MM.1S (cell line): Measurements from ENCODE around the gene PPP2R3B.

Experiments used
- DNase-seq: peaks from one replicate; pipeline ENCODE4 v3.0.0-alpha.2; 2015
- H2AFZ ChIP-seq: fragments of 300-600 bp; sonication (generic); 2 replicates; pipeline ENCODE4 v1.6.0; 2016; ENCODE audit warnings: antibody characterized with exemption, low read length
- H3F3A ChIP-seq: fragments of 300-600 bp; sonication (generic); 2 replicates; pipeline ENCODE4 v1.6.1; 2016; ENCODE audit warnings: mild to moderate bottlenecking, antibody characterized with exemption, low read length, moderate library complexity, mixed read lengths; ENCODE audit not compliant: insufficient read depth
- H3K27ac ChIP-seq: fragments of 300-600 bp; sonication (generic); 2 replicates; pipeline ENCODE4 v1.5.1; 2016; ENCODE audit warnings: mild to moderate bottlenecking, low read length
- H3K27me3 ChIP-seq: fragments of 300-600 bp; sonication (generic); replicated peaks from 2 replicates; pipeline ENCODE4 v1.6.0; 2016; ENCODE audit warnings: low read length; ENCODE audit not compliant: insufficient read depth
- H3K36me3 ChIP-seq: fragments of 300-600 bp; sonication (generic); replicated peaks from 2 replicates; pipeline ENCODE4 v1.6.1; 2016; ENCODE audit warnings: mild to moderate bottlenecking, low read length, mixed read lengths; ENCODE audit not compliant: insufficient read depth
- H3K4me1 ChIP-seq: fragments of 300-600 bp; sonication (generic); 2 replicates; pipeline ENCODE4 v1.6.1; 2016; ENCODE audit warnings: low read length, mixed read lengths
- H3K4me2 ChIP-seq: fragments of 300-600 bp; sonication (generic); 2 replicates; pipeline ENCODE4 v1.6.0; 2016; ENCODE audit warnings: low read depth, low read length
- H3K4me3 ChIP-seq: fragments of 300-600 bp; sonication (generic); 2 replicates; pipeline ENCODE4 v1.5.1; 2016; ENCODE audit warnings: low read length, mixed read lengths
- H3K79me2 ChIP-seq: fragments of 300-600 bp; sonication (generic); 2 replicates; pipeline ENCODE4 v1.6.1; 2016; ENCODE audit warnings: mixed run types, low read length, mixed read lengths
- H3K9ac ChIP-seq: fragments of 300-600 bp; sonication (generic); 2 replicates; pipeline ENCODE4 v1.6.1; 2016; ENCODE audit warnings: low read length, mixed read lengths
- H3K9me2 ChIP-seq: fragments of 300-600 bp; sonication (generic); replicated peaks from 2 replicates; pipeline ENCODE4 v1.6.1; 2016; ENCODE audit warnings: mild to moderate bottlenecking, low read length, mixed read lengths; ENCODE audit not compliant: insufficient read depth
- H3K9me3 ChIP-seq: fragments of 300-600 bp; sonication (generic); replicated peaks from 2 replicates; pipeline ENCODE4 v1.6.1; 2016; ENCODE audit warnings: mild to moderate bottlenecking, low read length, mixed read lengths; ENCODE audit not compliant: insufficient read depth
- H4K20me1 ChIP-seq: fragments of 300-600 bp; sonication (generic); 2 replicates; pipeline ENCODE4 v1.6.1; 2016; ENCODE audit warnings: mild to moderate bottlenecking, low read length, moderate library complexity, mixed read lengths; ENCODE audit not compliant: insufficient read depth
- EZH2 ChIP-seq: fragments of 300-600 bp; sonication (generic); optimal IDR thresholded peaks from 2 replicates; pipeline ENCODE3; 2017; ENCODE audit warnings: low read depth, mild to moderate bottlenecking, antibody characterized with exemption, low read length, mixed read lengths
- EZH2phosphoT487 ChIP-seq: fragments of 300-600 bp; sonication (generic); IDR thresholded peaks from 2 replicates; pipeline ENCODE4 v1.6.1; 2018; ENCODE audit warnings: antibody characterized with exemption, low read length
- TF ChIP-seq, protein P1 (sequence below): fragments of 300-600 bp; sonication (generic); IDR thresholded peaks from 2 replicates; pipeline ENCODE4 v1.5.1; 2016; ENCODE audit warnings: antibody characterized with exemption, low read length, mixed read lengths

PPP2R3B gene

DNA sequence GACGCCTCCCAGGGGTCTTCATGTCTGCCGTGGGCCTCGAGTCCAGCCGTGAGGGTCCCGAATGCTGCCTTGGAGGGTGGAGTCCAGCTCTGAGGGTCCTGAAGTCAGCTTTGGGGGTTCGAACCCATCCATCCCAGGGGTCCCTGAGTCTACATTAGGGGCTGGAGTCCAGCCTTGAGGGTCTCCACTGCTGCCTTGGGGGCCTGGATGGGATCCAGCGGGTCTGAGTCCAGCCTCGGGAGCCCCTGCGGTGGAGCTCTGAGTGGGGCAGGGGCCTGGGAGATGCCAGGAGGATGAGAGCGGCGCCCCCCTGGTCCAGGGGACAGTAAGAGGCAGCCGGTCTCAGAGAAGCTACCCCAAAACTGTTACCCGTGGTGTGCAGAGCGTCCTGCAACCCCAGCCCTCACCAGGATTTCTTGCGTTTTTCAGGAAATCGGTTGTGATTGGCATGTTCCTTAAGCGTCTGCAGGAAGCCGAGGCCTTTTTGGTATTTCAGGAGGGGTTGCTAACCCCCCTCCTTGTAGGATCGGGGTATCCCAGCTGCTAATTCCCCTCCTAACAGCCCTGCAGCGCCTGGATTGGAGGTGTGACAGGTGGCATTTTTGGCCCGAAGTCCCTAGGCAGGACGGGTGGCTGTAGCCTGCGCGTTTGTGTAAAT lies 66.5 kb downstream of the PPP2R3B start:
- H3K36me3 ChIP-seq, result no peaks in the 10 kb centered on the region
- peak overlapping the region; percentile 70 for H3K4me2 ChIP-seq
- H3K4me1 ChIP-seq, result no peaks in the 10 kb centered on the region
- no peaks in the 10 kb centered on the region for H3K9me3 ChIP-seq
- no peaks in the 10 kb centered on the region for H3F3A ChIP-seq
- H2AFZ ChIP-seq, result no peak overlapping the region
- DNase-seq, result no peak
- TF ChIP-seq EZH2, result no peak
- TF ChIP-seq EZH2phosphoT487, result no peak
- TF ChIP-seq, protein P1, sequence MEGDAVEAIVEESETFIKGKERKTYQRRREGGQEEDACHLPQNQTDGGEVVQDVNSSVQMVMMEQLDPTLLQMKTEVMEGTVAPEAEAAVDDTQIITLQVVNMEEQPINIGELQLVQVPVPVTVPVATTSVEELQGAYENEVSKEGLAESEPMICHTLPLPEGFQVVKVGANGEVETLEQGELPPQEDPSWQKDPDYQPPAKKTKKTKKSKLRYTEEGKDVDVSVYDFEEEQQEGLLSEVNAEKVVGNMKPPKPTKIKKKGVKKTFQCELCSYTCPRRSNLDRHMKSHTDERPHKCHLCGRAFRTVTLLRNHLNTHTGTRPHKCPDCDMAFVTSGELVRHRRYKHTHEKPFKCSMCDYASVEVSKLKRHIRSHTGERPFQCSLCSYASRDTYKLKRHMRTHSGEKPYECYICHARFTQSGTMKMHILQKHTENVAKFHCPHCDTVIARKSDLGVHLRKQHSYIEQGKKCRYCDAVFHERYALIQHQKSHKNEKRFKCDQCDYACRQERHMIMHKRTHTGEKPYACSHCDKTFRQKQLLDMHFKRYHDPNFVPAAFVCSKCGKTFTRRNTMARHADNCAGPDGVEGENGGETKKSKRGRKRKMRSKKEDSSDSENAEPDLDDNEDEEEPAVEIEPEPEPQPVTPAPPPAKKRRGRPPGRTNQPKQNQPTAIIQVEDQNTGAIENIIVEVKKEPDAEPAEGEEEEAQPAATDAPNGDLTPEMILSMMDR, result no peak
- no peaks in the 10 kb centered on the region for H3K27me3 ChIP-seq
- no peak overlapping the region for H3K27ac ChIP-seq
- H3K9ac ChIP-seq, result peak overlapping the region; percentile 94; the same call in 1 of the 2 replicates
- peaks cover 9% of the 10 kb centered on the region for H3K79me2 ChIP-seq
- no peaks in the 10 kb centered on the region for H4K20me1 ChIP-seq
- H3K4me3 ChIP-seq, result peak overlapping the region; percentile 67
- no peaks in the 10 kb centered on the region for H3K9me2 ChIP-seq

DNA sequence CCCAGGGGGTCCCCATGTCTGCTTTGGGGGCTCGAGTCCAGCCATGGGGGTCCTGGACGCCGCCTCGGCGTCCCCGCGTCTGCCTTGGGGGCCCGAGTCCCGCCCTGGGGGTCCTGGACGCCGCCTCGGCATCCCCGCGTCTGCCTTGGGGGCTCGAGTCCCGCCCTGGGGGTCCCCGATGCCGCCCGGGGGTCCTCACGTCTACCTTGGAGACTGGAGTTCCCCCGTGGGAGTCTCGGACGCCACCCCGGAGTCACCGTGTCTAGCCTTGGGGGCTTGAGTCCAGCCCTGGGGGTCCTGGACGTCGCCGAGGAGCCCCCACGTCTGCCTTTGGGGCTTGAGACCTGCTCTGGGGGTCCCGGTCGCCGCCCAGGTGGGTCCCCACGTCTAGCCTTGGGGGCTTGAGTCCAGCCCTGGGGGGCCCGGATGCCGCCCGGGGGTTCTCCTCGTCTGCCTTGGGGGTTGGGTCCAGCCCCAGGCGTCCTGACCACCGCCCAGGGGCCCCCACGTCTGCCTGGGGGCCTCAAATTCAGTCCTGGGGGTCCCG lies 67.1 kb downstream of the PPP2R3B start:
- Histone ChIP-seq H3K4me2 (peak overlapping the region; percentile 70), H3K79me2 (peaks cover 9% of the 10 kb centered on the region), H4K20me1 (no peaks in the 10 kb centered on the region), H3K4me3 (peak overlapping the region; percentile 67), H2AFZ (no peak overlapping the region), H3K9ac (peak overlapping the region; percentile 94), H3K4me1 (no peaks in the 10 kb centered on the region), H3K36me3 (no peaks in the 10 kb centered on the region), H3F3A (no peaks in the 10 kb centered on the region), H3K9me2 (no peaks in the 10 kb centered on the region), H3K27ac (no peak overlapping the region), H3K9me3 (no peaks in the 10 kb centered on the region), H3K27me3 (no peaks in the 10 kb centered on the region)
- TF ChIP-seq EZH2 (no peak), EZH2phosphoT487 (no peak)
- TF ChIP-seq, protein P1, result no peak
- DNase-seq, result no peak

DNA sequence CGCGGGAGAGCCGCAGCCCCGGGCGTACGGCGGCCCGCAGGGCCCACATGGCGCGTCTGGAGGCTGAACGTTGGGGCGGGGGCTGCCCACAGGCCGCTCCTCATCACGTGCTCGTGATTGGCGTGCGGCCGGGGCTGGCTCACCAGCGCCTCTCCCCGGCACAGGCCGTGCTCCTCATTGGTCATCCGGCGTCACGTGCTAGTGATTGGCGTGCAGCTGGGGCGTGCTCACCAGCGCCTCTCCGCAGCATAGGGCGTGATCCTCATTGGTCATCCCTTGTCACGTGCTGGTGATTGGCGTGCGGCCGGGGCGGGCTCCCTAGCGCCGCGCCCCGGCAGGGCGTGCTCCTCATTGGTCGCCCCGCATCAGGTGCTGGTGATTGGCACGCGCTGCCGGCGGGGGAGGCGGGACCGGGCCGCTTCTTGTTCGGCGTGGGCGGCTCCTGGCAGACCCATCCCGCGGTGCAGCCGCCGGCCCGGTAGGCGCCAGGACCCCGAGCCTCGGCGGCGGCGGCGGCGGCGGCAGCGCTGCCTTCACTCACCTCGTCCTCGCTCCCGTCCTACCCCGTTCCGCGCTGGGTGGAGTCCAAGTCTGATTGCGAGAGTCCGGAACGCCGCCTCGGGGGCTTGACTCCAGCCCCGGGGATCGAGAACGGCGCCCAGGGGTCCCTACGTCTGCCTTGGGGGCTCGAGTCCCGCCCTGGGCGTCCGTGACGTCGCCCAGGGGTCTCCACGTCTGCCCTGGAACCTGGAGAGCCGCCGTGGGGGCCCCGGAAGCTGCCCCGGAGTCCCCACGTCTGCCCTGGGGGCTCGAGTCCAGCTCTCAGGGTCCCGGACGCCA lies 67.7 kb downstream of the PPP2R3B start, which contains the start of gene GTPBP6:
GTPBP6 (minus strand) TSS at position 58 of the 840 bp plus-strand sequence; CDS start at position 49, 9 bp downstream.
- peak; percentile 96 for DNase-seq
- TF ChIP-seq EZH2phosphoT487 (no peak), EZH2 (no peak)
- TF ChIP-seq, protein P1, result no peak
- Histone ChIP-seq H3K4me1 (no peaks in the 10 kb centered on the region), H3K9me3 (no peaks in the 10 kb centered on the region), H3F3A (no peaks in the 10 kb centered on the region), H4K20me1 (no peaks in the 10 kb centered on the region), H3K79me2 (peaks cover 9% of the 10 kb centered on the region), H3K4me3 (peak within 1 kb of the TSS; percentile 70), H3K27me3 (no peaks in the 10 kb centered on the region), H3K9me2 (no peaks in the 10 kb centered on the region), H3K9ac (peak within 1 kb of the TSS; percentile 94), H3K27ac (peak within 1 kb of the TSS; percentile 81; the same call in 1 of the 2 replicates), H2AFZ (0 out of 2 replicates have a peak within 1 kb of the TSS, but pooled peaks have one; percentile 38), H3K4me2 (peak within 1 kb of the TSS; percentile 70), H3K36me3 (no peaks in the 10 kb centered on the region)
